ENCODE measurements around the gene ARL13B. TPM values are rescaled to one million over a fixed set of nuclear protein-coding genes. Genes with fewer than 3 reads are reported as not detected.

ARL13B gene
- total and polyA plus RNA-seq, 2 donors (not counting 3 experiments of a cell fraction or from before 2014, with no cell fraction given), result 3.8 to 8.6 TPM

DNA sequence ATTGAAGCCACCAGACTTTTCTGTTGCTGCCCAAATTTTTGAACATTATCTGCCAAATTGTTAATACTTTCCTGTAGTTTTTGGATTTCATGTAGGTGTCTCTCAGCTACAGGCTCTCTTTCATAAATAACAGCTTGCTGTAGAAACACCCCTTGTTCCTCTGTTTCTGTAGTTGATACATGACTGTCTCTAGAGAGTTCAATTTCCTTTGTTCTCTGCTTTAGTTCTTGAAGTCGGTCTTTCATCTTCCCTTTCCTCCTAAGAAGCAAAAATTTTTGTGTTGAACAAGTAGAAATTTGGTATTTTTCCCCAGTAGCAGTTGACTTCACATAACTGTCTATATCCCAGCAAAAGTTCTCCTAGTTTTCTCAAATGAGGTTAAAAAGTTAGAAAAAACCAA, 35.1 kb downstream of the ARL13B start:
- Histone ChIP-seq H3K27me3 (ENCODE audit: control insufficient read depth in 2 of 2, insufficient read depth in 2 of 2, low read length in 2 of 2) (no peaks in the 10 kb centered on the region), H3K79me2 (ENCODE audit: control insufficient read depth, insufficient read depth, low read length) (no peaks in the 10 kb centered on the region), H3K4me3 (replicated peaks in 1 of 3; ENCODE audit: insufficient read depth in 1 of 3, low read depth in 1 of 3, low read length in 3 of 3) (no peak overlapping the region), H3K9me3 (replicated peaks; ENCODE audit: control insufficient read depth, insufficient read depth, low read length) (no peaks in the 10 kb centered on the region), H3K9me1 (replicated peaks; ENCODE audit: control insufficient read depth, extremely low read depth, insufficient read depth, low read length) (no peaks in the 10 kb centered on the region), H3K4me1 (ENCODE audit: control insufficient read depth, extremely low read depth, insufficient read depth, low read length) (peaks cover 6% of the 10 kb centered on the region), H4K20me1 (replicated peaks; ENCODE audit: control insufficient read depth, extremely low read depth, insufficient read depth, low read length) (no peaks in the 10 kb centered on the region), H3K4me2 (ENCODE audit: insufficient read depth, low read length) (no peak overlapping the region), H3K9ac (replicated peaks; ENCODE audit: extremely low read depth, insufficient read depth, low read length) (no peak overlapping the region), H3K27ac (ENCODE audit: insufficient read depth, low read depth, low read length) (no peak overlapping the region), H2AFZ (ENCODE audit: low read depth, low read length) (no peak overlapping the region), H3K36me3 (ENCODE audit: control insufficient read depth in 2 of 2, extremely low read depth in 1 of 2, insufficient read depth in 2 of 2, low read length in 2 of 2) (no peaks in the 10 kb centered on the region)
- dilution Hi-C loops (cut with MboI; ENCODE audit: extremely low pct_ligation_motif_present, low sequenced_read_pairs), result no loop called here
- BruUV-seq (replicated peaks), result no TSS peak
- no peak for TF ChIP-seq GATA2 (IDR thresholded peaks at IDR 0.05; ENCODE audit: insufficient read depth, insufficient read length, low read depth, low read length)
- no peak for TF ChIP-seq POLR2A (IDR thresholded peaks at IDR 0.05; ENCODE audit: low read depth, low read length)
- TF ChIP-seq JUN (IDR thresholded peaks at IDR 0.05; ENCODE audit: borderline replicate concordance, insufficient read depth, insufficient read length, low read depth), result no peak
- no peak for TF ChIP-seq FOS (IDR thresholded peaks at IDR 0.05; ENCODE audit: borderline replicate concordance, insufficient read depth, low read length)
- TF ChIP-seq, protein P1, sequence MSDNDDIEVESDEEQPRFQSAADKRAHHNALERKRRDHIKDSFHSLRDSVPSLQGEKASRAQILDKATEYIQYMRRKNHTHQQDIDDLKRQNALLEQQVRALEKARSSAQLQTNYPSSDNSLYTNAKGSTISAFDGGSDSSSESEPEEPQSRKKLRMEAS (IDR thresholded peaks at IDR 0.05; ENCODE audit: insufficient read depth, insufficient read length), result no peak
- TF ChIP-seq EZH2 (IDR thresholded peaks at IDR 0.05; ENCODE audit: borderline replicate concordance, low read depth, low read length, severe bottlenecking), result no peak
- TF ChIP-seq POLR2AphosphoS5 (IDR thresholded peaks at IDR 0.05; ENCODE audit: insufficient read depth, low read depth, low read length), result no peak
- TF ChIP-seq, protein P2, sequence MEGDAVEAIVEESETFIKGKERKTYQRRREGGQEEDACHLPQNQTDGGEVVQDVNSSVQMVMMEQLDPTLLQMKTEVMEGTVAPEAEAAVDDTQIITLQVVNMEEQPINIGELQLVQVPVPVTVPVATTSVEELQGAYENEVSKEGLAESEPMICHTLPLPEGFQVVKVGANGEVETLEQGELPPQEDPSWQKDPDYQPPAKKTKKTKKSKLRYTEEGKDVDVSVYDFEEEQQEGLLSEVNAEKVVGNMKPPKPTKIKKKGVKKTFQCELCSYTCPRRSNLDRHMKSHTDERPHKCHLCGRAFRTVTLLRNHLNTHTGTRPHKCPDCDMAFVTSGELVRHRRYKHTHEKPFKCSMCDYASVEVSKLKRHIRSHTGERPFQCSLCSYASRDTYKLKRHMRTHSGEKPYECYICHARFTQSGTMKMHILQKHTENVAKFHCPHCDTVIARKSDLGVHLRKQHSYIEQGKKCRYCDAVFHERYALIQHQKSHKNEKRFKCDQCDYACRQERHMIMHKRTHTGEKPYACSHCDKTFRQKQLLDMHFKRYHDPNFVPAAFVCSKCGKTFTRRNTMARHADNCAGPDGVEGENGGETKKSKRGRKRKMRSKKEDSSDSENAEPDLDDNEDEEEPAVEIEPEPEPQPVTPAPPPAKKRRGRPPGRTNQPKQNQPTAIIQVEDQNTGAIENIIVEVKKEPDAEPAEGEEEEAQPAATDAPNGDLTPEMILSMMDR (IDR thresholded peaks at IDR 0.05; ENCODE audit: extremely low read depth in 1 of 2, insufficient read depth in 1 of 2, low read depth in 1 of 2, low read length in 2 of 2), result no peak
- no peak for TF ChIP-seq MYC (IDR thresholded peaks at IDR 0.05; ENCODE audit: low read depth, low read length)
- intact Hi-C loops (cut with micrococcal nuclease), result no loop called here
- ChIA-PET POLR2A (no interaction called here), CTCF (interaction anchor here (0.9 to 1.4 kb wide), 4 partner anchors 12 to 54 kb away, joined by 3 to 8 read pairs (median 4); no protein-coding TSS in a partner anchor)
- no peak for FAIRE-seq
- DNase-seq (ENCODE audit: low read depth, low spot score), result no peak
